ENCODE data around the gene DCX.

DNA sequence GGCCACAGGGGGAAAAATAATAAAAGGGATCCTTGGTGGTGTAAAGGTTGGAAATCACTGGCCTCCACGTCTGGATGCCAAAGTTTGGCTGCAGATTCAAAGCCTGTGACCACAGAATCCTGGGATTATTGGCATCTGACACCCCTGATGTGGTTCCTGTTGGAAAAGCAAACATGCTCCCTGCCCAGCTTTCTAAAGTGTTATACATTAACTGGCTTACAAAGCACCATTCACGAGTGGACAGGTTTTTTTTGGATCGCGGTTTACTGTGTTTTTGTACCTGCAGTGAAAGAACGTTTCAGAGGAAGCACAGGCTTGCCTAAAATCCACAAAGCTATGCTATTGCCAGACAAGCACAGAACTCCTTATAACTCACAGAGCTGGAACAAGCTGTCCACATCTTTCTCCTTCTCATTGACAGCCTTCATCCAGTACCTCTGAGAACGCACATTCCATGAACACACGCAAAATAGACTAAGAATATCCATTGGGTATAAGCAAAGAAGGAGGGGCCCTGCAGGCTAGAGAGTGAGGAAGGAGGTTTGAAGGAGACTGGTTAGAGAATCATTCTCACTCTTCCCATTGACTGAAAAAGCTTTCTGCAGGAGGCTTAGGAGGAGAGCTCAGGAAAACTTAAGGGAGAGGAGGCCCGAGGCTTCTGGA, 127.2 kb downstream of the DCX start:
- TF ChIP-seq POLR2A (IDR thresholded peaks at IDR 0.05) = no peak
- TF ChIP-seq CTCF (IDR thresholded peaks at IDR 0.05 in 4 of 5, conservative IDR thresholded peaks at IDR 0.05 in 1 of 5) = no peak
